Measurements from ENCODE around the gene SLC10A7.
A peak's percentile ranks its signal among the peaks of the same experiment; 100 is the strongest.

The SLC10A7 gene

DNA sequence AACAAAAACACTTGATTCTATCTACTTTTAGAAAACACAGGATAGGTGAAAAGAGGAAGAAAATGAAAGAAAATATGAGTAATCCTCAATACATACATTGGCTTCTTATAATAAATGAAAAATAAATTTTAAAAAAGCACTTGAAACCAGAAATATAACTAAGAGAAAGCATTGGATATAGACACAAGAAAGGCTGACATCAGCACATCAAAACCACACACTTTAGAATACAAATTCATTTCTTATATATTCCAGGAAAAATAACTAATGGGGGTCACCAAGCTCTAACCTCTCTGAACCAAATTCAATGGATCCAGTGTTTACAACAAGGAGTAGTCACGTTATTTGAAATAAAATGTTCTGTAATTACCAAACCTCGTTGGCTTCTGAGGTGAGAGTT, 173.9 kb downstream of the SLC10A7 start:
- no peak for ATAC-seq

DNA sequence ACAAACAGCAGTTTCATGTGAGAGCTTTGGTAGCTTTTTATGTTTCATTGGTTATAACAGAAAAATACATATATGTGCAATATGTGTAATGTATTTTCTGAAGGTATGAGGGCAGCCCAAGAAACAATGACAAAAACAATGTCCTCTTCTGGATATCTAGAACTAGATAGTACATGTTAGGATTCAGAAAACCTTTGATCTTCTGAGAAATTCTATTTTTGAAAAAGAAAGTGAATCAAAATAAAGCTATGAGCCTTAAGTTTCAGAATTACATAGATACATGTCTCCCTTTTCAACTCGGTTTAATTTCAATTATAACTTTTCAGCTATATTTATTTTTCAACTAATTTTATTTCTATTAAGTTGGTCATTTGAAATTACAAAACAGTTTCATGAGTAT, 175.5 kb downstream of the SLC10A7 start:
- no peak for ATAC-seq

DNA sequence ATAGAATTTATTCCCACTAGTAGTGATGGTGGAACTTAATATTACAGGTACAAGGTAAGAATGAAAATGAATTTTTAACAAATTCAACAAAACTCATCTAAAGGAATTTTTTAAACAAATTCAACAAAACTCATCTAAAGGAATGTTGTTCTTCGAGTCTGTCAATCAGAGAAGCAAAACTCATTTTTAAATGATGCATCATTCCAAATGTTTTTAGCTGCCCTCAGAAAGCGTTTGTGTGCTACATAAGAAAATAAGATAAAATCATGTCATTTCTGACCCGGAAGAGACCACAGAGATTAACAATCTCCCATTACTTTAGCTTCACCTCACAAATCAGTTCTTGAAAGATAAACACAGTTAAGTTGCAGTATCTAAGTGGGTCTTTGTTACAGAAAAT, 178.0 kb downstream of the SLC10A7 start:
- no peak for ATAC-seq

DNA sequence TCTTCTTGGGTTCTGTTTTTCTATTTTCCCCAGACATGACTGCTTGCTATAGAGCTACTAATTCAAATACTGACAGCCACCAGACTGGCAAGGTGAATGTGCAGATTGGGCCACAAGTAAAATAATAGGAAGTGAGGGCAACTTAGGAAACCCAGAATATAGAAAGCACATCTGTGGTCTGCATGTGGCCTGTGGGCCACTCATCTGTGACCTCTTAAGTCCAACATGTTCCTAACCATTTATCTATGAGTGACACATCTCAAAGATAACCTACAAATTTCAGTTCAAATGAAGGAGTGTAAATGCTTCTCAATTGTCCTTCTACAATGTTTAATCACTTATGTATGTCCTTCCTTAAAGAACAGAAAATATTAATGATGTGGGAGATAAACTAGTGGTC, 178.5 kb downstream of the SLC10A7 start:
- no peak for ATAC-seq

GRCh38 chr4:146342600-146343192, 179.0 kb downstream of the SLC10A7 start:
- ATAC-seq = no peak

DNA sequence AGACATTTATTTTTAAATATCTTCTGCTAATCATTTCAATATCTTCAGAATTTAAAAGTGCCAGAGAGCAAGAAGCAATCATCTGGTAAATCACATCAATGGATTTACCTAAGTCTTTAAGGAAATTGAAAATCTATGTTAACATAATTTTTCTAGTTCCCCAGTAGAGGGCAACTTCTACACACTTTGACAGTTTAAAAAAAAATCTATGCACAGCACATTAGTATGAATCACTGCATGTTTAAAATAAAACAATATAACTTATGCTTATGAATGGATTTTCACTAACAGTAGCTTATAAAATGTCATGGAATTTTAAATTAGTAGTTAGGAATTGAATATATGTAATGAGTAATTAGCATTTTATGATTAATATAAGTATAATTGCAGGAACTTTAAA, 180.9 kb downstream of the SLC10A7 start:
- no peak for ATAC-seq

DNA sequence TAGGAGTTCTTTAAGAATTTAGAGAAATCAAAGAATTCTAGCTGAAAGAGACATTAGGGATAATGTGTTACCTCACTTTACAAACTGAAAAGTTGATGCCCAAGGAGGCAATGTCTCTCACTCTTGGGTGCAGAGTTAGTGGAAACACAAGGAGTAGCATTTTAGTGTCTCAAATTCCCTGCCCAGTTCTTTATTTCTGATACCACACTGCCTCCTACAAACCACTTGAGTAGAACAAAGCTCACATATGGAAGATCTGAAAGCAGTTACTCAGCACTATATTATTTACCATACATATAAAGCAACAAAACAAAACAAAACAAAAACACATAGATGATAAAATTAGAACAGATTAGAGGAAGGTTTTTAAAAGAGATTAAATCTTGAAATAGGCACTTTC, 183.2 kb downstream of the SLC10A7 start:
- ATAC-seq = no peak

- ATAC-seq = no peak
Observed at GRCh38 chr4:146336410-146336807, 185.3 kb downstream of the SLC10A7 start.

DNA sequence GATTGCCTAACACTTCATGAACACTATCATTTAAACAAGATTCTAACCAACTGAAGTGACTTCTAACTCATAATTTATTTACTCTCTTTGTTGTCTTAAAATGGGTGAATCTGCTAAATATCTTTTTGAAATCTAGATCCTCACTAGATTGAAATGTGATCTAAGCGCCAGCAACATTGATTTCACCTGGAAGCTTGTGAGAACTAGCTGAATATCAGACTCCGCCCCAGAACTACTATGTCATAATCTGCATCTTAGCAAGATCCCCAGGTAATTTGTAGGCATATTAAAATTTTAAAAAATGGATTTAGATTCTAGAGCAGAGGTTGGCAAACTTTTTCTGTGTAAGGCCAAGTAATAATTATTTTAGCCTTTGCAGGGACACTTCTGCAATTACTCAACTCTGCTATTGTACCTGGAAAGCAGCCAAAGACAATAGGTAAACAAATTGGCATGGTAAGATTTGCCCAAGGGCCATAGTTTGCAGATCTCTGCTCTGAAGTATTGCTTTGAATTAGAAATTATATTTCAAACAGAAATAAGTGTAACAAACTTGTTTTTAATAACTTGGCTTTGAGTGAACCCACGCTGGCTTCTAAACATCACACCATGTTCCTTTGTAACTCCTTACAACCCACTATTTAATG, 185.9 kb downstream of the SLC10A7 start:
- ATAC-seq = no peak

DNA sequence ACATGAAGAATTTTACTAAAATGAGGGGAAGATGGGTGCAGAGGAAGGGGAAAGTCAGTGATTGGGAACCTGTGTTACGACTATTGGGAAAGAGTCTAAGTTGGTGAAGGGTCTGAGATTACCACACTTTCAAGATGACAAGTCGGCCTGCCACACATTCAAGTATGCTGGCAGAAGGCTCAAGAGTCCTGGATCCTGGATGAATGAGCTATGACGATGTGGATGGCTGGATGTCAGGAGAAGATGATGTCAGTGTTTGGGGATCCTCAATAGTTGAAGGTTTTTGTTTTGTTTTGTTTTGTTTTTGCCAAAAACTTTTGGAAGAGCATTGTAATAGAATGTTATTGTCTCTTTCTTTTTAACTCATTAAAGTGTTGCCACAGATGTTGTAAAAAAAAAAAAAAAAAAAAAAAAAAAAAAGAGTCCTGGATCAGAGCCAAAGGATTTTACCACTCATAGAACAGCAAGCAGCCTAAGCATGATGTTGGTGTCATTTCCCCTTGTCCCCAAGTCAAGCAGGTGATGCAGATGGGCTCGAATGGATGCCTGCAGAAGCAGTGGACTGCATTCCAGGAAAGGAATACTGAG, 186.8 kb downstream of the SLC10A7 start:
- no peak for ATAC-seq

GRCh38 chr4:146333895-146334262, 187.9 kb downstream of the SLC10A7 start:
- no peak for ATAC-seq

DNA sequence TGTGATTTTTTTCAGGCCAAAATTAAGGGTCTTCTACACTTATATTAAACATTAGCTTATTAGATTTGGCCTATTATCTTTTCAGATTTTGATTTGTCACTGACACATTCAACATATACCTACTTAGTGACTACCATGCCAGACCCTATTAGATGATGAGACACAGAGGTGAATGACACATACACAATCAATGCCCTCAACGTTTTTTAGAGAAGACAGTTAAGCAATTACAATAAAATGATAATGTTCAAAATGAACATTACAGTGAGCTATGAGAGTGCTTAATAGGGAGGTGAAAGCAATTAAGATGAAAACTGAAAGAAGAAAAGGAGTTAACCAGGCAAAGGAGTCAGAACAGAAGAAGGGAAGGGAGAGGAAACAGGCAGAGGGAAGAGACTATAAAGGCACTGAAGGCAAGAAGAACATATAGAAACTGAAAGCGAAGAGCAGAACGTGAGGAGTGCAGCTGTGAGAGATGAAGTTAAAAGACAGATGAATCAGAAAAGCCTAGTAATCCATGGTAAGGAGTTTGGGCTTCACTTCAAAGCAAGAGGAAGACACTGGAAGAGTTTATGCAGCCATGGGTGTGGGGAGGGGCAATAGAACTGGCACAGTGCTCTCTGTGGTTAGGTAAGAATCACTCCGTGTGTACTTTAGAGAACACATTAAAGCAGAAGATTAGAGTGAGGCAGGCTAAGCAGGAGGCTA, 188.4 kb downstream of the SLC10A7 start:
- ATAC-seq = peak; percentile 81 to 83

DNA sequence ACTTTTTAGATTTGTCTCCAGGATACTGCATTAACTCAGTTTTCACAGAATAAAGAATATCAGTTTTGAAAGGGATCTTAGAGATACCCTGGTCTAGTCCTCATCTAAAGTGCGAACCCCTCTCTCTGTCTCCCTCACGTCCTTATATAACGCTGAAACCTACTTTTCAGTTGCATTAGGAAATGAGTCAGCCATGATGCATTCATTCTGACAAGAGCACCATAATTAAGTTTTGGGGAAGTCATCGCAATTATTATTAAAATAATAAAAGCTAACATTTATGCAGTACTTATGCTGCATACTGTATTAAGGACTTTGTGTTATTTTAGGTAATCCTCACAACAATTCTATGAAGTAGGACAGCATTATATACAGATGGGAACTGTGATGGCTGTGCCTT, 191.3 kb downstream of the SLC10A7 start:
- ATAC-seq = no peak

GRCh38 chr4:146329050-146329716, 192.6 kb downstream of the SLC10A7 start:
- ATAC-seq = no peak

DNA sequence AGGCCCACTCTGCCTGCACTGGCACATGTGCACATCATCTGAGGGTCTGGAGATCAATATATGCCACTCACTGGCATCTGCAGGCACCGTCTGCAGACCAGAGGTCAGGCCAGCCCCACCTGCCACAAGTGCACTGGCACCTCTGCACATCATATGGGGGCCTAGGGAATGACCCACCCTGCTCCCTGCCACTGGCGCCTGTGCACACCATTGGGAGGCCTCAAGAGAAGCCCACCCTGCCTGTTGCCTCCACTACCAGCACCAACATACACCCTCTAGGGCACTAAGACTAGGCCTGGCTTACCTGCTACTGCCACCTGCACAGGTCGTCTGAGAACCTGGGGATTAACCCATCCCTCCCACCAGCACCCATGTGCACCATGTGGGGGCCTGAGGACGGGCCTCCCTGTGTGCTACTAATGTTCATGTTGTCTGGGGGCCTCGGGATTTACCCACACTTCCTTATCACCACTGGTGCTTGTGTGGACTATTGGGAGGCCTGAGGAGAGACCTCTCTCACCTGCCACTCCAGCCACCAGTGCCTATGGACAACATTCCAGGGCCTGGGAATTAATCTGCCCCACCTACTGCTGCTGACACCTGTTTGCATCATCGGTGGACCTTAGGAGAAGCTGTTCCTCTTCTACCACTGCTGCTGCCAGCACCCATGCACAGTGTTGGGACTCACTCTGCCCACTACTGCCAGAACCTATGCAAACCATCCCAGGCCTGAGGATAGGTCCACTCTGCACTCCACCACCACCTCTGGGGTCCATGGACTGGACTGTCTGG, 193.7 kb downstream of the SLC10A7 start:
- ATAC-seq = no peak

DNA sequence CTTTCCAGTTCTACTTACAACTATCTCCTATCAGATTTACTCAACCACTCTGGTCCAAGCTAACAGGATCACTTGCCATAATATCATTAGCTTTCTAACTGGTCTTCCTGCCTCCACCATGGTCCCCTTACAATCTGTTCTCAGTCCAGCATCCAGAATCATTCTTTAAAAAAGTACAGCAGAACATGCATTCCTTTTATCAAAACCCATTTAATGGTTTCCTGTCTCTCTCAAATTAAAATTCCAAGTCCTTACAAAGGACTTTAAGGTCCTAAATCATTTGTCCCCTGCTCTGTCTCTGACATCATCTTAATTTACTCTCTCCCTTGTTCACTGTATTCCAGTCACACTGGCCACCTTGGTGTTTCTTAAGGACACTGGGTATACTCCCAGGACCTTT, 202.8 kb downstream of the SLC10A7 start:
- ATAC-seq = no peak

DNA sequence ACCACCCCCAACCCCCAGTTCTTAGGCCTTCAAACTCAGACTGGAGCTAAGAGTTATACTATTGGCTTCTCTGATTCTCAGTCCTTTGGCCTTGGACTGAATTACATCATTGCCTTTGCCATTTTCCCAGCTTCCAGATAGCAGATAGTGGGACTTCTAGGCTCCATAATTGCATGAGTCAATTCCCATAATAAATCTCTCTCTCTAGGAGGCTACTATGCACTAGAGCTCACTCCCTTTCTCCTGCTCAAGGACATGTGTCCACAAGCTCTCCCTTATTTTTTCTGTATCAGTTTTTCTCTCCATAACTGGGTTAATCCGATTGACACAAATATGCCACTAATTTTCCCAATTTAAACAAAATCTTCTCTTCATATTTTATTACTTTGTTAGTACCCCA, 204.0 kb downstream of the SLC10A7 start:
- ATAC-seq = no peak

DNA sequence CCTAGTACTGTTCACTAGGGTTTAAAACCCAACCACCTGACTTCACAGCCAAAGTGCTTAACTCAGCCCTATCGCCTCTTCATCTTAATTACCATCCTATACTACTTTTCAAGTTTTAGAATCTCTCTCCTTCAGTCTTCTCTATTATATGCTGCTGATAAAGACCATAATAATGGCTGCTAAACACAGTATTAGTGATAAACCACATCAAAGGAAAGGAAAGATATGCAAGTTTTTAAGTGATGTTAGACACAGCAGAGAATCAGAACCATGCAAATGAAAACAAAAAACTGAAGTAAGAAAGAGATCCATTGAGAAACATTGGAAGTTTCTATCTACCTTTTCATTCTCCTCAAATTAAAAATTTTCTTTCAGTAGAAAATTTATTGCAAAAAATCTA, 206.6 kb downstream of the SLC10A7 start:
- ATAC-seq = no peak

- no peak for ATAC-seq
Observed at GRCh38 chr4:146311238-146311970, 210.3 kb downstream of the SLC10A7 start.

DNA sequence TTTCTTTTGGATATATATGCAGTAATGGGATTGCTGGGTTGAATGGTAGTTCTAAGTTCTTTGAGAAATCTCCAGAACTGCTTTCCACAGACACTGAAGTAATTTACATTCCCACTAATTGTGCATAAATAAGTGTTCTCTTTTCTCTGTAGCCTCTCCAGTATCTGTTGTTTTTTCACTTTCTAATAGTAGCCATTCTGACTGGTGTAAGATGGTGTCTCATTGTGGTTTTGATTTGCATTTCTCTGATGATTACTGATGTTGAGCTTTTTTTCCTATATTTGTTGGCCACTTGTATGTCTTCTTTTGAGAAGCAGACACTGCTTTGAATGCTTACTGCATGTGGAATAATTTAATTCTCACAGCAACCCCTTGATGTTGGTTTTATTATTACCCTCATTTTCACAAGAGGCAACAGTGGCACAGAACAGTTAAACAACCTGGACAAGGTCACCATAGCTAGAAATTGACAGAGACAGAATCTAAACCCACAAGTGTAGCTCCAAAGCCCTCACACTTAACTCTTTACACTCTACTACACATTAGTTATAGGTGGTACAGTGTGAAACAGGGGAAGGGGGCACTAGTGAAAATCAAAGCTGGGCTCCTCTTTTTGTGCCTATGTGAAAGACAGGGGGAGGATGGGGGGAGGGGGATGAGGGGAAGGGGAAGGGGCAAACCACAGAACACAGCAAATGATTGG, 211.3 kb downstream of the SLC10A7 start:
- no peak for ATAC-seq

GRCh38 chr4:146308951-146309350, 212.8 kb downstream of the SLC10A7 start:
- ATAC-seq = no peak

Data from activated CD4-positive, CD25-positive, alpha-beta regulatory T cell treated with anti-CD3 and anti-CD28 coated beads, Interleukin-2, amount 50 U/mL, for 24 hours (primary cell).